Measurements from ENCODE around the gene B4GALT3. TPM values are rescaled to one million over a fixed set of nuclear protein-coding genes. Genes with fewer than 3 reads are reported as not detected.

The B4GALT3 gene
- polyA plus RNA-seq, 10 donors = 18.2 to 29.4 (median 23.3) TPM

DNA sequence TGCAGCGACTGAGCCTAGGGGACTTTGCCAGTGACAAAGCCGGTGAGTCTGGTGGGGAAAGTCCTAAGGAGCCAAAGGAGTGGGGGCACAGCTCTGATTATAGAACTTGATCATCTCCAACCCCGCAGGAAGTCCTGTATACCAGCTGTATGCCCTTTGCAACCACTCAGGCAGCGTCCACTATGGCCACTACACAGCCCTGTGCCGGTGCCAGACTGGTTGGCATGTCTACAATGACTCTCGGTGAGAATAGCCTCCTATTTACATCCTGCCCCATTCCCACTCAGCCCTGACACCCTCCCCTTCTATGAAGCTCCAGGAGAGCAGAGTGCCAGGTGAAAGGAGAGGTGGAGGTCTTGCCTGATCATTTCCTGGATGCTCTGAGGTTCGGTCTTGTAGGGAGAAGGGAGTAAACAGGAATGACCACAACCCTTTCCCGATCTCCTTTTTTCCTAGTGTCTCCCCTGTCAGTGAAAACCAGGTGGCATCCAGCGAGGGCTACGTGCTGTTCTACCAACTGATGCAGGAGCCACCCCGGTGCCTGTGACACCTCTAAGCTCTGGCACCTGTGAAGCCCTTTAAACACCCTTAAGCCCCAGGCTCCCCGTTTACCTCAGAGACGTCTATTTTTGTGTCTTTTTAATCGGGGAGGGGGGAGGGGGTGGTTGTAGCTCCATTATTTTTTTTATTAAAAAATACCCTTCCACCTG is 12.3 kb downstream of the B4GALT3 start:
- no peak for DNase-seq

- no peak for DNase-seq
Measured at GRCh38 chr1:161163793-161164192, 13.5 kb downstream of the B4GALT3 start.

- DNase-seq = no peak
Measured at GRCh38 chr1:161162806-161163205, 14.5 kb downstream of the B4GALT3 start.

DNA sequence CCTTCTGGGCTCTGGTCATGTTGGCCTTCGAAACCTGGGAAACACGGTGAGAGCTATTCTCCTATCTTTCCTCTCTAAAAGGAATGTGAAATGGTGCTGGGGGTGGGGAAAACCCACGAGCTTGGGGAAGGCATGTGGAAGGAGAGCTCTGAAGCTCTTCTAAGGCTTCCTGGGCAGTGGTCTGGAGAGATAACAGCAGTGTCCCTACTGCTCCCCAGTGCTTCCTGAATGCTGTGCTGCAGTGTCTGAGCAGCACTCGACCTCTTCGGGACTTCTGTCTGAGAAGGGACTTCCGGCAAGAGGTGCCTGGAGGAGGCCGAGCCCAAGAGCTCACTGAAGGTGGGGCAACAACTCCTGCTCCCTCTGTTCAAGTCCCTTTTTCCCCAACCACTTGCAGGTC is 15.3 kb downstream of the B4GALT3 start:
- DNase-seq = no peak

DNA sequence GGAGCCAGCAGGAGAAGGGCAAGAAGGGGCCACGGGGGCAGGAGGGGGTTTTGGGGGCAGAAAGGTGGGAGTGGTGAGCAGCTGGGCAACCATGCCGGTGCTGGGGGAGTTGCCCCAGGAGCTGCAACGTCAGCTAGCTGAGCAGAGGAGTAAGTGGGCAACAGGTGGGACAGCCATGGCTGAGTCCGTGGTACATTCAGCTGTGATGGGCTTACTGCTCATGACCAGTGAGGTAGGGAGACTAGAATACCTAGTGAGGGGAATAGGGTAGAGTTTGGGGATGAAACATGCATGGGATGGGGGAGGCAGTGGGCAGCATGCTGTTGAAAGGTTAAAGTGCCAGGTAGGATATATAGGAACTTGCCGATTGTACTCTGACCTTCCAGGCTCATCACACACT is 15.7 kb downstream of the B4GALT3 start:
- no peak for DNase-seq

- DNase-seq = no peak
Measured at GRCh38 chr1:161160671-161161145, 16.6 kb downstream of the B4GALT3 start.

DNA sequence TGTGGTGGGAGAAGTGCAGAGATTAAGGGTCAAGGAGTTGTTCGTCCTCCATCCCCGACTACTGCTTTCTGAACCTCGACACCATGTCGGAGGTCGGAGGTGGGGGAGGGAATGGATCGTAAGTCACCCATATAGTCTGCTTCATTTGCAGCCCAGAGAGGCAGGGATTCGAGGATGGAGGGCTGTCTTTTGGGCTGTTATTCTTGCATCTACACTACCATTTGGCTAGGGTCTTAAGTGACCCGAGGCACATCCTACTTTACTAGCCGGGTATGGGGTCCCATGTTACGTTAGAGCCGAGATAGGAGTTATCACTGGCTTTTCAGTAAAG is 17.4 kb downstream of the B4GALT3 start:
- no peak for DNase-seq

GRCh38 chr1:161159087-161159912 is 18.0 kb downstream of the B4GALT3 start, which contains the start of gene USP21:
TSS of gene USP21 (plus strand) at chr1:161159500. CDS start at chr1:161160641, 1,141 bp downstream.
- peak; percentile 92 to 97 (median 95) for DNase-seq

GRCh38 chr1:161158316-161159010 is 18.8 kb downstream of the B4GALT3 start:
- DNase-seq = no peak

DNA sequence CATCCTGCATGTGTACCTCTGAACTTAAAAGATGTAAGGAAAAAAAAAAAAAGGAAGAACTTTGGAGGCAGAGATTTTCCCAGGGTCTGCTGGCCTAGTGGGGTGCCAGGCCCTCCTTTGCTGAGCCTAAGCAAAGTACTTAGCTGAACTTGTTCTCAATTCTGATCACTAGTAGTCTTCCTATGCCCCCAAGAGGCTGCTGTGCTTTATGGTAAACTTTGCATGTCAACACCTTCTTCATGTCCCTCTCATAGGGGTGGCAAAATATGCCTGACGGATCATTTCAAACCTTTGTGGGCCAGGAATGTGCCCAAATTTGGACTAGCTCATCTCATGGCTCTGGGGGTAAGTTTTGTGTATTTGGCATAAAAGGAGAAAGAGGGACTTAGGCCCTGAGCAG is 19.4 kb downstream of the B4GALT3 start:
- DNase-seq = no peak

GRCh38 chr1:161153682-161154337 is 23.5 kb downstream of the B4GALT3 start, which contains the start of gene UFC1:
TSS of gene UFC1 (plus strand) at chr1:161153978. CDS start at chr1:161153998, 20 bp downstream.
- DNase-seq = peak; percentile 88 to 97 (median 91)

DNA sequence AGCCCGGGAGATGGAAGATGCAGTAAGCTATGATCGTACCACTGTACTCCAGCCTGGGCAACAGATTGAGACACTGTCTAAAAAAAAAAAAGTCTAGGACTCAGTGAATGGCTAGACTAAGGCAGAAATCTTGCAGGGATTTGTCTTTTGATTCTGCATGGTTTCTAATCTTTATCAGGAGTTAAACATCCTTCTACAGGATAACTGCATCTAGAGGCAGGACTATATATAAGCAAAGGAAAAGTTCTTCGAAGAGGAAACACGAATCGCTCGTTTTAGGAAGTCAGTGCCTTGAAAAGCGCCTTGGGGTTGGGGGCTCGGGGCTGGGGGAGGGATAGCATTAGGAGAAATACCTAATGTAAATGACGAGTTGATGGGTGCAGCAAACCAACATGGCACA is 24.1 kb downstream of the B4GALT3 start:
- DNase-seq = peak in 1 of 3 donors; percentile 21

- DNase-seq = no peak
Measured at GRCh38 chr1:161145832-161146231, 31.5 kb downstream of the B4GALT3 start.

GRCh38 chr1:161140755-161141400 is 36.4 kb downstream of the B4GALT3 start:
- DNase-seq = no peak

DNA sequence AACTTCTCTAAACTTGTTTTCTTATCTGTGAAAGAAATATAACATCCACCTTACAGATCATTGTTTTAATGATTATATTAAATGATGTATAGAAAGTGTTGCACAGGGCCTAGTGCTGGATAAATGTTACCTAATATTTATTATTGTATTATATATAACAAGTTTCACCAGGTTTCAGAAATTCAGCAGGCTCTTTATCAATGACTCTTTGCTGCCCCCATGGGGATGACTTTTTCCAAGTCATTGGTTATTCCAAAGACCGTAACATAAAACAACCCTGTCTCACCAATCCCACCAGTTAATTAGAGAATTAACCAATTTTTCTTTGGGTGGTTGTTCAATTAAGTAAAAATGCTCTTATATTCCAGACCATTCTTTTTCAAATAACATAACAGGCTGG is 37.5 kb downstream of the B4GALT3 start:
- DNase-seq = peak; percentile 32 to 64 (median 59)

DNA sequence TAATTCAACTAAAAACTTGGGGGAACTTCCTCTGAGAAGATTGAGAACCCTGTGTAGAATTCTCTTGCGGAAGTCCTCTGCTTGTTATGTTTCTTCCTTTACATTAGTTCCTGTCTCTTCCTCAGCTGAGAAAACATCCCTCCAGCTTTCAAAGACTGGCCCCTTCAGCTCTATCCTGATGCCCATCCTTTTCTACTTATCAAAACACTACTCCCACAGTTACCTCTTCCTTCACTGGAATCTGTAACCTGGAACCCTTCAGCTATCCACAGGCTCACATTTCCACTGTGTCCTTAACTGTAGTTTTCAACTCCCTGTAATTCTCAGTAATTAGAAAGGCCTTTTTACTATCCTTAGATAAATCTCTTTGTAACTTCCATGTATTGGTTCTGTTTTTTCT is 38.9 kb downstream of the B4GALT3 start:
- DNase-seq = no peak

DNA sequence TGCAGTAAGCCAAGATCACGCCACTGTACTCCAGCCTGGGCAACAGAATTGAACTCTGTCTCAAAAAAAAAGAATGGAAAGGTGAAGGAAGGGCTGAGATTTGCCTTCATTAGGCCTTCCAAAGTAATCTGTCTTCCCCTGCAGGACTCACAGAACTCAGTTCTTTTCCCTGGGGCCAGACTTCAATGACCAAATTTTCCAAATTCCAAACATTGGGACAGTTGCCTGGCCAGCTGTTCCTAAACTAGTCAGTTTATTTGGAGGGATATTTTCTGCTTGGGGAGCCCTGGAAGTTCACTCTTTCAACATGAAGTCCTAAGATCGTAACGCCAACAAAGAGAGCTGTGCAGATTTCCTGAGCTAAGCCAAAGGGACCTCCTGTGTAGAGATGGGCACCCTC is 39.4 kb downstream of the B4GALT3 start:
- DNase-seq = peak in 2 of 3 donors; percentile 40 to 63

GRCh38 chr1:161133220-161133740 is 44.0 kb downstream of the B4GALT3 start:
- no peak for DNase-seq

DNA sequence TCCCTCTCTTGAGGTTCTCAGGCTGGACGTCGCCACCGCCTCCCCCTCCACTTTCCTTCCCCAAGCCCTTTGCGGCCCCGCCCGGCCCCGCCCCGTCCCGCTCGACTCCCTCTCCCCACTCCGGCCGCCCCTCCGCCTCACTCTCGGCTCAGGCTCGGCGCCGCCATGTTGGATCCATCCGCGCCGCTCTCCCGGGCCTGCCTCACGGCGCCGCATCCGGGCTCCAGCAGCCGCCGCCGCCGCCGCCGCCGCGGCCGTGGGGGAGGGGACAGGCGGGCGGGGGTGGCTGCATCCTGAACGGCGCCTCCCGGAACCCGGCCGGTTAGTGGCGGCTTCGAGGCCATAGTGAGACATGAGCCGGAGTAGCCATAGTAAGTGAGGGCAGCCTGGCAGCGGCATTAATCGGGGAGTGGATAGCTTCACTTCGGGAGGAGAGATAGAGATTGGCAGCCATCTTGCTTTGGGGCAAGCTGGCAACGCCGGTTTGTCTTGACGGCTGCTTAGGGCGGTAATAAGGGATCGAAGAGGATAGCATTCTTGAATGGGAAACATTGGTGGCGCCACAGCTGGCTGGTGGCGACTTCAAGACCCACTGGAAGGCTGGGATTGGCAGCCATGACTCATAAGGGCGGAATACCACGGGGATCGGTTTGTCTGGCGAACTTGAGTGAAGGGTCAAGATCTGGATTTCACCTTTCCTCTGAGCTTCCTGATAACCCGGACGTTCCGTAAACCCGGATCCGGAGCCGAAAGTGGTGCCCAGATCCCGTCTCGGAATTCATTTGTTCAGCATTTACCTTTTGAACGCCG is 44.7 kb downstream of the B4GALT3 start, which contains the start of gene DEDD:
DEDD (minus strand) TSS at position 258 of the 810 bp plus-strand sequence. CDS start 8,205 bp downstream, outside the sequence.
- DNase-seq = peak; percentile 96 to 98 (median 98)

Measured in muscle of back (tissue), 11 donors.